GM21619 (cell line): ENCODE measurements around the gene KRTAP21-2.
"Not testable (repeated sequence)": the region's sequence is repeated elsewhere in the genome, so short reads cannot be mapped to it uniquely, and the experiment has no call there.

ENCODE experiments used
- ATAC-seq: cut with Tn5 transposase; IDR thresholded peaks from one replicate; pipeline ENCODE4 v1.9.1; 2021; ENCODE audit not compliant: unreplicated experiment

KRTAP21-2 gene

GRCh38 chr21:30747159-30747558 lies at the start of gene KRTAP21-2:
Gene KRTAP21-2, minus strand, starts transcription at chr21:30747259. Its CDS starts 57 bp downstream, at chr21:30747202.
- no peak for ATAC-seq

GRCh38 chr21:30793581-30794314 lies 46.7 kb upstream of the KRTAP21-2 start:
- ATAC-seq = no peak

- ATAC-seq = no peak
Observed at GRCh38 chr21:30779249-30779648, 32.2 kb upstream of the KRTAP21-2 start.

GRCh38 chr21:30769724-30770431 lies 22.8 kb upstream of the KRTAP21-2 start:
- no peak for ATAC-seq

- ATAC-seq = no peak
Observed at GRCh38 chr21:30760776-30761175, 13.7 kb upstream of the KRTAP21-2 start.

GRCh38 chr21:30758306-30758705 lies 11.2 kb upstream of the KRTAP21-2 start:
- ATAC-seq = no peak

GRCh38 chr21:30755328-30755727 lies 8.3 kb upstream of the KRTAP21-2 start, which contains the start of gene KRTAP21-1:
Gene KRTAP21-1, minus strand, starts transcription at chr21:30755428. Its CDS starts 50 bp downstream, at chr21:30755378.
- not testable (repeated sequence) for ATAC-seq

- no peak for ATAC-seq
Observed at GRCh38 chr21:30740462-30740861, 6.6 kb downstream of the KRTAP21-2 start.

GRCh38 chr21:30733026-30733425 lies 14.0 kb downstream of the KRTAP21-2 start:
- ATAC-seq = no peak

GRCh38 chr21:30726726-30727125 lies 20.3 kb downstream of the KRTAP21-2 start:
- no peak for ATAC-seq

GRCh38 chr21:30719401-30719800 lies 27.7 kb downstream of the KRTAP21-2 start:
- no peak for ATAC-seq

GRCh38 chr21:30718239-30718909 lies 28.7 kb downstream of the KRTAP21-2 start, which contains the start of gene KRTAP21-3:
Gene KRTAP21-3, minus strand, starts transcription at chr21:30718777. Its CDS starts 18 bp downstream, at chr21:30718759.
- ATAC-seq = no peak

- no peak for ATAC-seq
Observed at GRCh38 chr21:30717105-30717504, 30.0 kb downstream of the KRTAP21-2 start.

- ATAC-seq = no peak
Observed at GRCh38 chr21:30714946-30715345, 32.1 kb downstream of the KRTAP21-2 start.

- ATAC-seq = no peak
Observed at GRCh38 chr21:30714456-30714855, 32.6 kb downstream of the KRTAP21-2 start.

GRCh38 chr21:30713766-30714165 lies 33.3 kb downstream of the KRTAP21-2 start:
- ATAC-seq = no peak

- no peak for ATAC-seq
Observed at GRCh38 chr21:30710499-30710898, 36.6 kb downstream of the KRTAP21-2 start.

- no peak for ATAC-seq
Observed at GRCh38 chr21:30707409-30707808, 39.6 kb downstream of the KRTAP21-2 start.
